GOT3 (cell line): ENCODE results near the gene KLF17.
"Not testable (repeated sequence)": the region's sequence is repeated elsewhere in the genome, so short reads cannot be mapped to it uniquely, and the experiment has no call there.

Experiments used
- DNase-seq: peaks from one replicate; lab custom pipeline; 2025; ENCODE audit warnings: mixed read lengths; lab: John Stamatoyannopoulos, UW

KLF17 gene

GRCh38 chr1:44108971-44109370 is 9.7 kb upstream of the KLF17 start:
- DNase-seq, result no peak

- no peak for DNase-seq
Measured at GRCh38 chr1:44110916-44111315, 7.7 kb upstream of the KLF17 start.

- DNase-seq, result no peak
Measured at GRCh38 chr1:44111861-44112260, 6.8 kb upstream of the KLF17 start.

- DNase-seq, result no peak
Measured at GRCh38 chr1:44112486-44112885, 6.1 kb upstream of the KLF17 start.

GRCh38 chr1:44113095-44113609 is 5.5 kb upstream of the KLF17 start:
- no peak for DNase-seq

- no peak for DNase-seq
Measured at GRCh38 chr1:44114098-44114497, 4.5 kb upstream of the KLF17 start.

GRCh38 chr1:44117272-44117671 is 1.3 kb upstream of the KLF17 start:
- DNase-seq, result not testable (repeated sequence)

- no peak for DNase-seq
Measured at GRCh38 chr1:44119525-44119924, 904 bp downstream of the KLF17 start.

GRCh38 chr1:44120398-44120949 is 1.9 kb downstream of the KLF17 start:
- DNase-seq, result no peak

GRCh38 chr1:44129616-44130500 is 11.2 kb downstream of the KLF17 start:
- DNase-seq, result no peak

GRCh38 chr1:44131411-44131810 is 12.8 kb downstream of the KLF17 start:
- DNase-seq, result no peak

- DNase-seq, result no peak
Measured at GRCh38 chr1:44134071-44134920, 15.7 kb downstream of the KLF17 start.

GRCh38 chr1:44135886-44136285 is 17.3 kb downstream of the KLF17 start:
- no peak for DNase-seq

- no peak for DNase-seq
Measured at GRCh38 chr1:44138239-44138638, 19.6 kb downstream of the KLF17 start.

- not testable (repeated sequence) for DNase-seq
Measured at GRCh38 chr1:44139565-44139964, 20.9 kb downstream of the KLF17 start.

GRCh38 chr1:44141531-44141930 is 22.9 kb downstream of the KLF17 start, which contains the start of gene KLF18:
TSS of gene KLF18 (minus strand) at chr1:44141631. CDS start at chr1:44141631, 0 bp downstream.
- no peak for DNase-seq

GRCh38 chr1:44144962-44145756 is 26.5 kb downstream of the KLF17 start:
- no peak for DNase-seq

- no peak for DNase-seq
Measured at GRCh38 chr1:44146536-44147361, 28.1 kb downstream of the KLF17 start.

- DNase-seq, result no peak
Measured at GRCh38 chr1:44147582-44147981, 29.0 kb downstream of the KLF17 start.

GRCh38 chr1:44151332-44151731 is 32.7 kb downstream of the KLF17 start:
- DNase-seq, result no peak

GRCh38 chr1:44151808-44152207 is 33.2 kb downstream of the KLF17 start:
- DNase-seq, result no peak
